Pancreas (tissue), 10 donors: ENCODE data around the gene PCDHGA2. TPM values are rescaled to one million over a fixed set of nuclear protein-coding genes. Genes with fewer than 3 reads are reported as not detected.
"Not testable (repeated sequence)": the region's sequence is repeated elsewhere in the genome, so short reads cannot be mapped to it uniquely, and the experiment has no call there.

ENCODE experiments used
- ATAC-seq, 4 donors: fragments of 200-7000 bp; cut with Tn5 transposase; one replicate each; pipeline versions ENCODE4 v1.8.0 to v1.9.1; 2020; ENCODE audit warnings: mild to moderate bottlenecking in 4 of 4, moderate library complexity in 4 of 4
- DNase-seq, 6 donors: peaks; one replicate each; pipeline ENCODE4 v3.0.0-alpha.2; 2020
- FAIRE-seq: peaks from 2 replicates; lab custom pipeline; 2012; peaks lifted over from hg19 to GRCh38; lab: Jason Lieb, UNC
- H3K27ac ChIP-seq, 4 donors: fragments of 200-600 bp; sonication (generic); 1 replicate in 3 of 4; 2 replicates in 1 of 4; pipeline versions ENCODE4 v1.5.0 to v1.8.0; 2020
- H3K27me3 ChIP-seq, 4 donors: fragments of 200-600 bp; one replicate each; pipeline ENCODE4 v1.8.0; 2021
- H3K36me3 ChIP-seq, 3 donors: fragments of 200-600 bp; sonication (generic) in 1 of 3; one replicate each; pipeline versions ENCODE4 v1.5.0 to v1.8.0; 2020 to 2021
- H3K4me1 ChIP-seq, 3 donors: fragments of 200-600 bp; one replicate each; pipeline ENCODE4 v1.8.0; 2021
- H3K4me3 ChIP-seq, 4 donors: fragments of 200-600 bp; sonication (generic) in 2 of 4; one replicate each; pipeline versions ENCODE4 v1.5.0 to v1.8.0; 2020 to 2021
- H3K9me3 ChIP-seq, 4 donors: fragments of 200-600 bp; one replicate each; pipeline ENCODE4 v1.8.0; 2021
- CTCF ChIP-seq, 4 donors: fragments of 200-600 bp; sonication (generic) in 3 of 4; IDR thresholded peaks; one replicate each; pipeline versions ENCODE4 v1.5.0 to v1.8.0; 2021; ENCODE audit warnings: antibody characterized with exemption in 4 of 4
- WGBS, 2 donors: extraction: QIAGEN DNeasy Blood & Tissue Kit; methylation state at CpG; one replicate each; pipeline ENCODE4 v1.1.7; 2013; 5-methylcytosine and 5-hydroxymethylcytosine counted together
- intact Hi-C, 3 donors: fragments of 100-400 bp; cut with DNase I; formaldehyde crosslinking; loops; one replicate each; pipeline versions ENCODE4 v1.11.1 to v1.14.2; 2022
- polyA plus RNA-seq, 2 donors: library from polyadenylated mRNA; stranded (reverse); fragments of 200-250 nt; gene quantifications; one replicate each; pipeline ENCODE4 v1.2.3, GENCODE V29; 2013
- total RNA-seq, 6 donors: library from RNA; stranded (reverse); fragmentation: NEBNext Ultra II Directional in 4 of 6; extraction: Animal tissue kit (Norgen Biotek cat#: 25700) in 4 of 6; gene quantifications; one replicate each; pipeline versions ENCODE4 v1.2.1 to v1.2.4, GENCODE V29; 2021 to 2023
- donor health status: healthy with polysubstance abuse.
- donor health status: DM: no; HTN: no; CAD: no; lungs with moderate emphysema.
- donor health status: DM: no; HTN: no; CAD: no.
- donor health status: control.
- donor health status: control.
- donor health status: Bipolar disorder and iron deficiency.
- donor health status: DM: yes; HTN: yes; CAD: no.
- donor health status: DM: no; HTN: no; CAD: no.
- donor health status: DM: no; HTN: no; CAD: no.
- donor health status: DM: yes; HTN: yes; CAD: no.

Gene PCDHGA2
- total RNA-seq = 1 to 10 TPM in 5 of 6 donors, under 1 TPM in 1; 0.75 to 2.1 (median 1.5) TPM
- under 1 TPM; 0.46 to 0.94 TPM for polyA plus RNA-seq

GRCh38 chr5:141338538-141339306 is at the start of gene PCDHGA2:
Gene PCDHGA2, plus strand, starts transcription at chr5:141338760.
- DNase-seq = peak in 1 of 6 donors; percentile 42
- peak in 3 of 4 donors; percentile 71 to 82 (median 72) for ATAC-seq
- H3K9me3 ChIP-seq = peaks cover 0 to 12% (median 1%) of the 10 kb centered on the region in 4 donors

GRCh38 chr5:141298376-141298775 is 40.2 kb upstream of the PCDHGA2 start:
- Histone ChIP-seq H3K4me3 (no peak overlapping the region), H3K4me1 (no peaks in the 10 kb centered on the region), H3K27ac (no peak overlapping the region), H3K9me3 (no peaks in the 10 kb centered on the region), H3K27me3 (no peaks in the 10 kb centered on the region), H3K36me3 (no peaks in the 10 kb centered on the region)
- intact Hi-C loops = no loop called here
- 35 to 43% methylated on average over 4 of the region's 4 CpGs for WGBS, 2 donors
- DNase-seq (no peak), ATAC-seq (peak in 1 of 4 donors; percentile 46), FAIRE-seq (no peak)
- no peak for TF ChIP-seq CTCF (IDR thresholded peaks at IDR 0.05)

More at GRCh38 chr5:141338538-141339306, at the start of gene PCDHGA2:
- H3K27me3 ChIP-seq = peaks cover 0 to 30% (median 3%) of the 10 kb centered on the region in 4 donors
- no peaks in the 10 kb centered on the region for H3K4me1 ChIP-seq
- no peak within 1 kb of the TSS for H3K27ac ChIP-seq
- TF ChIP-seq CTCF (IDR thresholded peaks at IDR 0.05) = peak in 1 of 4 donors; percentile 11
- intact Hi-C loops = no loop called here
- no peaks in the 10 kb centered on the region for H3K36me3 ChIP-seq
- peak within 1 kb of the TSS in 2 of 4 donors; percentile 7 to 32 for H3K4me3 ChIP-seq
- FAIRE-seq = no peak
- 6 to 9% methylated on average over 27 of the region's 27 CpGs for WGBS, 2 donors

GRCh38 chr5:141303756-141304155 is 34.8 kb upstream of the PCDHGA2 start, which contains the start of gene SLC25A2:
Gene SLC25A2, minus strand, starts transcription at chr5:141304049. Its CDS starts 184 bp downstream, at chr5:141303865.
- Histone ChIP-seq H3K4me1 (no peaks in the 10 kb centered on the region), H3K4me3 (no peak within 1 kb of the TSS), H3K27ac (no peak within 1 kb of the TSS), H3K9me3 (no peaks in the 10 kb centered on the region), H3K27me3 (no peaks in the 10 kb centered on the region), H3K36me3 (no peaks in the 10 kb centered on the region)
- DNase-seq = no peak
- 29 to 40% methylated on average over 32 to 36 of the region's 36 CpGs for WGBS, 2 donors
- intact Hi-C loops = no loop called here
- no peak for ATAC-seq
- TF ChIP-seq CTCF (IDR thresholded peaks at IDR 0.05) = no peak
- FAIRE-seq = no peak

- Histone ChIP-seq H3K4me3 (no peak overlapping the region), H3K9me3 (peaks cover 0 to 4% (median 0%) of the 10 kb centered on the region in 4 donors), H3K27me3 (no peaks in the 10 kb centered on the region), H3K4me1 (no peaks in the 10 kb centered on the region), H3K36me3 (no peaks in the 10 kb centered on the region), H3K27ac (no peak overlapping the region)
- FAIRE-seq (no peak), ATAC-seq (no peak), DNase-seq (no peak)
- TF ChIP-seq CTCF (IDR thresholded peaks at IDR 0.05) = no peak
- 88 to 97% methylated on average over 1 of the region's 1 CpG for WGBS, 2 donors
- intact Hi-C loops = no loop called here
Observed at GRCh38 chr5:141306630-141307029, 31.9 kb upstream of the PCDHGA2 start.

GRCh38 chr5:141313711-141314110 is 24.8 kb upstream of the PCDHGA2 start:
- H3K27me3 ChIP-seq = no peaks in the 10 kb centered on the region
- FAIRE-seq (no peak), ATAC-seq (no peak), DNase-seq (no peak)
- H3K4me1 ChIP-seq = no peaks in the 10 kb centered on the region
- H3K4me3 ChIP-seq = no peak overlapping the region
- no peak for TF ChIP-seq CTCF (IDR thresholded peaks at IDR 0.05)
- peaks cover 0 to 31% (median 3%) of the 10 kb centered on the region in 4 donors for H3K9me3 ChIP-seq
- H3K36me3 ChIP-seq = peaks cover 0 to 16% (median 0%) of the 10 kb centered on the region in 3 donors
- intact Hi-C loops = no loop called here
- H3K27ac ChIP-seq = no peak overlapping the region

GRCh38 chr5:141316963-141317362 is 21.6 kb upstream of the PCDHGA2 start:
- intact Hi-C loops, H3K4me3 ChIP-seq, H3K27me3 ChIP-seq, FAIRE-seq, H3K4me1 ChIP-seq, DNase-seq, ATAC-seq, H3K27ac ChIP-seq: not testable (repeated sequence)
- Histone ChIP-seq H3K9me3 (peaks cover 0 to 34% (median 10%) of the 10 kb centered on the region in 4 donors), H3K36me3 (peaks cover 0 to 16% (median 0%) of the 10 kb centered on the region in 3 donors)
- WGBS, 2 donors = 82 to 86% methylated on average over 4 of the region's 4 CpGs
